Measurements from ENCODE around the gene FGFRL1.

The FGFRL1 gene

GRCh38 chr4:1011022-1011665 is at the start of gene FGFRL1:
Gene FGFRL1 (plus strand): TSS chr4:1011626. CDS start chr4:1012486, 860 bp downstream.
- peak in 50 of 58 donors; percentile 6 to 79 (median 56) for DNase-seq

- DNase-seq = no peak
Measured at GRCh38 chr4:962231-963208, 48.9 kb upstream of the FGFRL1 start.

- no peak for DNase-seq
Measured at GRCh38 chr4:963276-964225, 47.9 kb upstream of the FGFRL1 start.

GRCh38 chr4:964346-965025 is 46.9 kb upstream of the FGFRL1 start:
- DNase-seq = no peak

GRCh38 chr4:965048-965765 is 46.2 kb upstream of the FGFRL1 start:
- no peak for DNase-seq

GRCh38 chr4:965766-966134 is 45.7 kb upstream of the FGFRL1 start:
- no peak for DNase-seq

- no peak for DNase-seq
Measured at GRCh38 chr4:966266-967112, 44.9 kb upstream of the FGFRL1 start.

- no peak for DNase-seq
Measured at GRCh38 chr4:967113-968104, 44.0 kb upstream of the FGFRL1 start.

GRCh38 chr4:968221-968620 is 43.2 kb upstream of the FGFRL1 start:
- DNase-seq = no peak

- DNase-seq = no peak
Measured at GRCh38 chr4:968621-969394, 42.6 kb upstream of the FGFRL1 start.

GRCh38 chr4:970046-970745 is 41.2 kb upstream of the FGFRL1 start:
- DNase-seq = no peak

GRCh38 chr4:970854-971520 is 40.4 kb upstream of the FGFRL1 start:
- DNase-seq = no peak

GRCh38 chr4:971666-972500 is 39.5 kb upstream of the FGFRL1 start:
- no peak for DNase-seq

- DNase-seq = peak in 3 of 58 donors; percentile 6 to 24 (median 17)
Measured at GRCh38 chr4:972651-973424, 38.6 kb upstream of the FGFRL1 start.

Data from anterior cingulate cortex (tissue), 58 donors.